Activated CD8-positive, alpha-beta T cell treated with anti-CD3 and anti-CD28 coated beads for 36 hours (primary cell): ENCODE data around the gene PRDX3. TPM values are rescaled to one million over a fixed set of nuclear protein-coding genes. Genes with fewer than 3 reads are reported as not detected.

ENCODE experiments used
- ATAC-seq: fragments of 200-7000 bp; cut with Tn5 transposase; one replicate; pipeline ENCODE4 v1.10.0; 2021; ENCODE audit warnings: mild to moderate bottlenecking, moderate library complexity
- CTCF ChIA-PET: fragments of 350-600 bp; sonication (Branson Sonifier 250); formaldehyde crosslinking; loops from one replicate; lab custom pipeline; 2021; ENCODE audit warnings: antibody characterized with exemption; lab: Charles Lee
- POLR2A ChIA-PET: fragments of 350-600 bp; sonication (Branson Sonifier 250); formaldehyde crosslinking; loops from one replicate; lab custom pipeline; 2021; ENCODE audit warnings: antibody characterized with exemption; lab: Charles Lee
- DNase-seq: peaks from one replicate; pipeline ENCODE4 v3.0.0-alpha.2; 2020
- H3K27ac Mint-ChIP-seq: one replicate; pipeline ENCODE4 v1.8.0; 2021; ENCODE audit warnings: mild to moderate bottlenecking, mixed read lengths
- H3K27me3 Mint-ChIP-seq: one replicate; pipeline ENCODE4 v1.8.0; 2021; ENCODE audit warnings: mixed read lengths
- H3K36me3 Mint-ChIP-seq: one replicate; pipeline ENCODE4 v1.8.0; 2021; ENCODE audit warnings: low read depth, mixed read lengths
- H3K4me1 Mint-ChIP-seq: one replicate; pipeline ENCODE4 v1.8.0; 2021; ENCODE audit warnings: low read depth, mixed read lengths
- H3K4me3 Mint-ChIP-seq: one replicate; pipeline ENCODE4 v1.8.0; 2021; ENCODE audit warnings: mild to moderate bottlenecking, moderate library complexity, mixed read lengths
- H3K9me3 Mint-ChIP-seq: one replicate; pipeline ENCODE4 v1.8.0; 2021; ENCODE audit warnings: mixed read lengths
- CTCF ChIP-seq: fragments of 200-600 bp; IDR thresholded peaks from one replicate; pipeline ENCODE4 v1.8.0; 2022; ENCODE audit warnings: antibody characterized with exemption, mild to moderate bottlenecking
- intact Hi-C: fragments of 100-400 bp; cut with micrococcal nuclease; formaldehyde crosslinking; loops from one replicate; pipeline ENCODE4 v1.10.0; 2022
- total RNA-seq, 2 experiments: library from RNA; stranded (reverse); gene quantifications; one replicate each; pipeline ENCODE4 v1.2.3, GENCODE V29; 2021

Gene PRDX3
- total RNA-seq, 2 experiments from 2014 or later = 198 to 203 TPM

- Mint-ChIP-seq H3K9me3 (no peaks in the 10 kb centered on the region), H3K27ac (peak overlapping the region; percentile 99), H3K27me3 (no peaks in the 10 kb centered on the region), H3K4me3 (peak overlapping the region; percentile 80), H3K36me3 (peaks cover 50% of the 10 kb centered on the region), H3K4me1 (peaks cover 40% of the 10 kb centered on the region)
- intact Hi-C loops = no loop called here
- ChIA-PET CTCF (interaction anchor here (0.9 to 2.0 kb wide), 6 partner anchors 11 to 33 kb away, joined by 3 to 11 read pairs (median 5); partner anchors contain the start of gene DENND10), POLR2A (interaction anchor here (0.6 to 2.9 kb wide), 23 partner anchors 8 to 411 kb away, joined by 3 to 20 read pairs (median 5); partner anchors contain the start of genes DENND10, EIF3A, GRK5 and PRDX3)
- ATAC-seq (peak; percentile 90), DNase-seq (peak; percentile 80)
- no peak for TF ChIP-seq CTCF
Observed at GRCh38 chr10:119131512-119132240, 46.9 kb downstream of the PRDX3 start.

- H3K4me1 Mint-ChIP-seq = peaks cover 35% of the 10 kb centered on the region
- H3K27ac Mint-ChIP-seq = no peak overlapping the region
- H3K4me3 Mint-ChIP-seq = no peak overlapping the region
- H3K27me3 Mint-ChIP-seq = no peaks in the 10 kb centered on the region
- intact Hi-C loops = no loop called here
- DNase-seq (no peak), ATAC-seq (no peak)
- no peak for TF ChIP-seq CTCF
- POLR2A ChIA-PET = interaction anchor here (2.3 kb wide), 1 partner anchor 9 kb away, joined by 11 read pairs; no protein-coding TSS in a partner anchor
- CTCF ChIA-PET = interaction anchor here (1.5 kb wide), 1 partner anchor 9 kb away, joined by 3 read pairs; no protein-coding TSS in a partner anchor
- H3K36me3 Mint-ChIP-seq = peaks cover 56% of the 10 kb centered on the region
- H3K9me3 Mint-ChIP-seq = no peaks in the 10 kb centered on the region
Observed at GRCh38 chr10:119129721-119130120, 48.9 kb downstream of the PRDX3 start.

GRCh38 chr10:119125942-119126341, 52.7 kb downstream of the PRDX3 start:
- intact Hi-C loops = no loop called here
- peaks cover 39% of the 10 kb centered on the region for H3K36me3 Mint-ChIP-seq
- peaks cover 7% of the 10 kb centered on the region for H3K4me1 Mint-ChIP-seq
- H3K9me3 Mint-ChIP-seq = no peaks in the 10 kb centered on the region
- no peak overlapping the region for H3K27ac Mint-ChIP-seq
- DNase-seq (no peak), ATAC-seq (no peak)
- ChIA-PET POLR2A (no interaction called here), CTCF (interaction anchor here (1.3 kb wide), 1 partner anchor 57 kb away, joined by 3 read pairs; no protein-coding TSS in a partner anchor)
- TF ChIP-seq CTCF = no peak
- H3K4me3 Mint-ChIP-seq = no peak overlapping the region
- H3K27me3 Mint-ChIP-seq = no peaks in the 10 kb centered on the region

- H3K4me3 Mint-ChIP-seq = no peak overlapping the region
- intact Hi-C loops = no loop called here
- ChIA-PET POLR2A (interaction anchor here (2.6 kb wide), 1 partner anchor 10 kb away, joined by 11 read pairs; no protein-coding TSS in a partner anchor), CTCF (interaction anchor here (1.1 to 1.3 kb wide), 2 partner anchors 9 to 10 kb away, joined by 3 read pairs; no protein-coding TSS in a partner anchor)
- no peaks in the 10 kb centered on the region for H3K9me3 Mint-ChIP-seq
- no peaks in the 10 kb centered on the region for H3K27me3 Mint-ChIP-seq
- DNase-seq = no peak
- TF ChIP-seq CTCF = no peak
- peak overlapping the region; percentile 46 for H3K27ac Mint-ChIP-seq
- ATAC-seq = no peak
- peaks cover 10% of the 10 kb centered on the region for H3K4me1 Mint-ChIP-seq
- H3K36me3 Mint-ChIP-seq = peaks cover 19% of the 10 kb centered on the region
Observed at GRCh38 chr10:119120875-119121274, 57.7 kb downstream of the PRDX3 start.

- Mint-ChIP-seq H3K9me3 (no peaks in the 10 kb centered on the region), H3K27me3 (no peaks in the 10 kb centered on the region), H3K36me3 (peaks cover 17% of the 10 kb centered on the region), H3K27ac (peak overlapping the region; percentile 46), H3K4me3 (no peak overlapping the region), H3K4me1 (peaks cover 10% of the 10 kb centered on the region)
- intact Hi-C loops = no loop called here
- ChIA-PET CTCF (interaction anchor here (1.1 to 1.3 kb wide), 2 partner anchors 9 to 11 kb away, joined by 3 read pairs; no protein-coding TSS in a partner anchor), POLR2A (interaction anchor here (2.6 kb wide), 1 partner anchor 10 kb away, joined by 11 read pairs; no protein-coding TSS in a partner anchor)
- ATAC-seq = peak; percentile 68
- DNase-seq = no peak
- no peak for TF ChIP-seq CTCF
Observed at GRCh38 chr10:119120413-119120867, 58.2 kb downstream of the PRDX3 start.
